ENCODE data around the gene LHX3. TPM values are rescaled to one million over a fixed set of nuclear protein-coding genes. Genes with fewer than 3 reads are reported as not detected.
A peak's percentile ranks its signal among the peaks of the same experiment; 100 is the strongest.

LHX3 gene
- total RNA-seq, 3 donors from 2014 or later, result not detected

- no peak for DNase-seq (ENCODE audit: low spot score in 2 of 2)
- Histone ChIP-seq H3K9me3 (no peaks in the 10 kb centered on the region), H3K4me3 (no peak overlapping the region), H3K27me3 (peaks cover 0 to 6% of the 10 kb centered on the region in 2 donors), H3K27ac (no peak overlapping the region), H3K36me3 (no peaks in the 10 kb centered on the region), H3K4me1 (peaks cover 0 to 11% of the 10 kb centered on the region in 2 donors)
- TF ChIP-seq POLR2AphosphoS5 (IDR thresholded peaks at IDR 0.05) (no peak), POLR2A (IDR thresholded peaks at IDR 0.05) (no peak), CTCF (IDR thresholded peaks at IDR 0.05) (no peak)
- intact Hi-C loops (cut with DNase I; ENCODE audit: low total_unique reads), result no loop called here
These were observed 42.6 kb upstream of the LHX3 start for GRCh38 chr9:136247551-136247916.

- H3K4me3 ChIP-seq, result no peak overlapping the region
- H3K9me3 ChIP-seq, result no peaks in the 10 kb centered on the region
- TF ChIP-seq CTCF (IDR thresholded peaks at IDR 0.05) (no peak), POLR2AphosphoS5 (IDR thresholded peaks at IDR 0.05) (no peak)
- H3K4me1 ChIP-seq, result peaks cover 0 to 11% of the 10 kb centered on the region in 2 donors
- H3K27ac ChIP-seq, result no peak overlapping the region
- H3K27me3 ChIP-seq, result peaks cover 0 to 2% of the 10 kb centered on the region in 2 donors
- no peak for DNase-seq (ENCODE audit: low spot score in 2 of 2)
- intact Hi-C loops (cut with DNase I; ENCODE audit: low total_unique reads), result no loop called here
- H3K36me3 ChIP-seq, result no peaks in the 10 kb centered on the region
These were observed 42.1 kb upstream of the LHX3 start for GRCh38 chr9:136246849-136247550.

DNA sequence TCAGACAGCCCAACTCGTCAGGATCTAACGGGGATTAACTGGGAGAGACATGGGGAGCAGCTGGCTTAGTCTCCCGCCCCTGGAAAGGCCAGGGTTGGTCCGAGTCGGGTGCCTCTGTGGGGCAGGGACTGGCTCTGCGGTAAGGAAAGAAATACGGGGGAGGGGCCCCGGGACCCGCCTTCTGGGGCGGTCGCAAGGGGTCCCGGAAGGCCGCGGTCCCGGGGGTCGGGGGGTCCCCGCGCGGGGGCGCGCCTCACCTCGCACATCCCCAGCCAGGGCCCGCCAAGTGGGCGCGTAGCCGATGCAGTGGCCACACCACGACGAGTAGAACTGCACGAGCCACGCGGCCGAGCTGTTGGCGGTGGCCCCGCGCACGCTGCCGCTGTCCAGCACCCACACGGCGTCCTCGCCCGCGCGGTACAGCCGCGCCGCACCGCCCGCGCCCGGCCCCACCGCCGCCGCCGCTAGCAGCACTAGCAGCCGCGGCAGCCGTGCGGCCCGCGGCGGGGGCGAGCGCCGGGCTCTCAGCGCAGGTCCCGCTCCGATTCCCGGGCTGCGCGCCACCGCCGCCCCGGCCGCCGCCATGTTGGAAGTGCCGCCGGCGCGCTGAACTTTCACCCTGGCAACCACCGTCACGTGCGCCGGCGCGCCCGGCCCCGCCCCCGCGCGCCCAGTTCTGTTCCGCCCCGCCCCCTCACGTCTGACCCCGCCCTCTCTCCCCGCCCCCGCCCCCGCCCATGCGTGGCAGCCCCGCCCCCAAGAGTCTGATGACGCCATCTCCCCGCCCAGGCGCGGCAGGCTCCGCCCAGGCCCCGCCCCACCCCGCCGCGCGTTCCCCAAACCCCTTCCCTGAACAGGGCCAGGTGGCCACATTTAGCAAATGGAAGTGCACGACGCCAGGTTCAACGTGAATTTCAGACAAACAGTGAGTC, 40.6 kb upstream of the LHX3 start, which contains the start of gene QSOX2:
Gene QSOX2, minus strand, starts transcription at position 594 of the 932 bp plus-strand sequence. Its CDS starts 9 bp downstream, at position 585.
- Histone ChIP-seq H3K9me3 (no peaks in the 10 kb centered on the region), H3K4me3 (peak within 1 kb of the TSS; percentile 73 to 78 (median 77)), H3K36me3 (no peaks in the 10 kb centered on the region), H3K4me1 (peaks cover 0 to 11% of the 10 kb centered on the region in 2 donors), H3K27me3 (peaks cover 0 to 2% of the 10 kb centered on the region in 2 donors), H3K27ac (peak within 1 kb of the TSS in 1 of 2 donors; percentile 21)
- TF ChIP-seq POLR2AphosphoS5 (IDR thresholded peaks at IDR 0.05) (no peak), CTCF (IDR thresholded peaks at IDR 0.05) (no peak), POLR2A (IDR thresholded peaks at IDR 0.05) (no peak)
- intact Hi-C loops (cut with DNase I; ENCODE audit: low total_unique reads), result no loop called here
- DNase-seq (ENCODE audit: low spot score in 2 of 2), result peak; percentile 66 to 77

DNA sequence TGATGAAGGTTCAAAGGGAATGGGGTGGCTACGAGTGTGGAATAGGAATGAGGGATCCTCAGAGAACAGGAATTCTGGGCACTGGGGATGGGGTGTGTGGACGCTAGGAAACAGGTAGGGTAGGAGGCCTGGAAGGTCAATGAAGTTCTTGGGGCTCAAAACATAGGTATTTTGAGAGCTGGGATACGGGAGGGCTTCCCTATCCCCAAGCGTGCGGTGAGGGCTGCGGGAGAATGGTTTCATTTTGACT, 40.0 kb upstream of the LHX3 start:
- Histone ChIP-seq H3K4me1 (peaks cover 0 to 11% of the 10 kb centered on the region in 2 donors), H3K27ac (no peak overlapping the region)
- intact Hi-C loops (cut with DNase I; ENCODE audit: low total_unique reads), result no loop called here

More for the DNA sequence above, 40.0 kb upstream of the LHX3 start:
- DNase-seq (ENCODE audit: low spot score in 2 of 2), result no peak
- Histone ChIP-seq H3K9me3 (no peaks in the 10 kb centered on the region), H3K27me3 (no peaks in the 10 kb centered on the region), H3K36me3 (no peaks in the 10 kb centered on the region), H3K4me3 (peak overlapping the region; percentile 73 to 78 (median 77))
- TF ChIP-seq CTCF (IDR thresholded peaks at IDR 0.05) (no peak), POLR2A (IDR thresholded peaks at IDR 0.05) (no peak), POLR2AphosphoS5 (IDR thresholded peaks at IDR 0.05) (no peak)

Data from breast epithelium (tissue), 4 donors.